ENCODE measurements around the gene FAM20C.

Gene FAM20C

GRCh38 chr7:191981-192649 is at the start of gene FAM20C:
FAM20C (plus strand) TSS chr7:192571; CDS start chr7:193200, 629 bp downstream.
- peak; percentile 12 for DNase-seq (ENCODE audit: low spot score)

DNA sequence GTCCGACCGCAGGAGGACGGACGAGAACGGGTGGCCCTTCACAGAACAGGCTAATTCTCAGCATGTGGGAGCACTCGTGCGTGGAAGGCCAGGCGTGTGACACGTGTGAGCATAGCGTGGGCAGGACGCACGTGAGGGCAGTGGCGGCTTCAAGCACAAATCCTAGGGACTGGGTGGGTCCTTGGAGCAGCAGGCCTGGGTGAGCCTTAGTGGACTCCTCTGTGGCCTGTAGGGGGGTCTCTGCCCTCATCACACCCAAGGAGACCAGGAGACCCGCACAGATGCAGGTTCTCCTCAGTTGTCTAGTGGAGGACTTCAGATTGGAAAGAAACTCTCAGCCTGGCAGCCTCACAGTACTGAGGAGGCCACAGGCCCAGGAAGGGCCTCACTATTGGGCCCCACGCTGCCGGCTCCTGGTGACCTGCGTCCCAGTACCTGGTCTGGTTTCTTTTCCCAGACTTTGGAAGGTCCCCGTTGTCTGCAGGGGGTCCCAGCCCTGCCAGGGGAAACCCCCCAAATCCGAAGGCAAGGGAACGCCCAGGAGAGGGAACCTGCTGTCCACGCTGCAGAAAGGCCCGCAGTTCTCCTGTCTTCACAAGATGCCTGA is 49.1 kb upstream of the FAM20C start:
- no peak for DNase-seq (ENCODE audit: low spot score)

- DNase-seq (ENCODE audit: low spot score), result no peak
Observed at GRCh38 chr7:143811-144453, 48.4 kb upstream of the FAM20C start.

DNA sequence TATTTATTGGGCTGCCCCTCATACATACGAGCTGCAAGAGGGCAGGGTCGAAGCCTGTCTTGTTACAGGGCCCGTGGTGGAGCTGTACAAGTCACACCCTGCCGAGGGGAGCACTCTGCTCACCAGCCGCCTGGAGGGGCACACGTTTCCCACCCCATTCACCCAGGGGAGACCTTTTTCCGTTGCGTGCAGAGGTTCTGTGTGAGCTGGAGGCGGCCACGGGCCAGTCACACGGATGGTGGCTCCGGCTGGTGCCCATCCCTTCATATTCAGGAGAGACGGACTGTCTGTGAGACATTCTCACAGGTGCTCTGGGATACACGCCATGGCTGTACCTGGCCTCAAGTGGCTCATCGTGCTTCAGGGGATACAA is 47.9 kb upstream of the FAM20C start:
- DNase-seq (ENCODE audit: low spot score), result no peak

- no peak for DNase-seq (ENCODE audit: low spot score)
Observed at GRCh38 chr7:145863-146262, 46.5 kb upstream of the FAM20C start.

DNA sequence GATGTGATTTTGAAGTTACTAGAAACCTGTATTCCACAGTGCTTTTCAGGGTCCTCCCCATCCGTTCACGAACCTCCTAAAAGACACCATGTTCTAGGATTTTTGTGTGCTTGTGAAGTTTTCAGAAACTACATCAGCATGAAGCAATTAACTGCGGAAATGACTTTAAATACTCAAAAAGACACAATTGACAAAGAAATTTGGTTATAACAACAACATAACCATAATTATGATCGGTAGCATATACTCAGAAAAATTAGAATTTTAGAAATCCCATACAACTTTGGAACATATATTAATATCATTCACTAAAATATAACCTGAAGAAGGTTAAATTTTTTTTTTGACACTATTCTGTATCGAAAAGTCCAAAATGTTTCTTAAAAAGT is 43.8 kb upstream of the FAM20C start:
- no peak for DNase-seq (ENCODE audit: low spot score)

DNA sequence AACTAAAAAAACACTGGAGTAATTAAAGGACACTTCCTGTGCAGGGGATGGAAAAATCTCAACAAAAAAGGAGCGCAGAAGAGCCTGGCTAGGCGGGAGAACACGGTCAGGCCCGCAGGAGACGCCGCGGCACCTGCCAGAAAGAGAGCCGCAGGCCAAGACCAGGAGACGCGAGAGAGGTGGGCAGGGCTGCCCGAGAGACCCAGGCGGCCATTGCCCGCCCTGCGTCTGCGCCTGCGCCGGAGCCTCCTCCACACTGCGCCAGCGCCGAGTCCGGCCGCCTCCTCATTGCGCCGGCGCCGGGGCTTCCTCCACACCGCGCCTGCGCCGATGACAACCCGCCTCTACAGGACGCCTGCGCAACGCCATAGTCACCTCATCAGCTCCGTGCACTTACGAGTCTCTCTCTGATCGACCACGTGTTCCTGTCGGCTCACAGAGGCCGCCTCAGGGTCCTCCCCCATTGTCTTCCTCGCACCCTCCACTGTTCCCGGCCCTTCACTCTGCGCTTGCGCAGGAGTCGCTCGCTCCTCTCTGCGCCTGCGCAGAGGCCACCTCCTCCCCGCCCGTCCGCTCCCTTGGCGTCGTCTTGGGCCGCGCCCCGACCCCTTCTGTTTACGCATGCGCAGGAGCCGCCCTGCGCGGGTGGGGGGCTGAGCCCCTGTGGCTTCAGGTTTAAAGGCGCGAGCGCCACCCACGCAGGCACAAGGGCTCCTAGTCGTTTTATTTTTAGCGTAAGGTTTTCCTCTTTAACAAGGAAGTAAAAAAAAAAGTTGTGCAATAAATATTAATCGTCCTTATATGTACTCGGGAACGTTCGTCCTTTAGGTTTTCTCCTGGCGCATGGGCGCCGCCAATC is 43.2 kb upstream of the FAM20C start:
- peak; percentile 96 for DNase-seq (ENCODE audit: low spot score)

DNA sequence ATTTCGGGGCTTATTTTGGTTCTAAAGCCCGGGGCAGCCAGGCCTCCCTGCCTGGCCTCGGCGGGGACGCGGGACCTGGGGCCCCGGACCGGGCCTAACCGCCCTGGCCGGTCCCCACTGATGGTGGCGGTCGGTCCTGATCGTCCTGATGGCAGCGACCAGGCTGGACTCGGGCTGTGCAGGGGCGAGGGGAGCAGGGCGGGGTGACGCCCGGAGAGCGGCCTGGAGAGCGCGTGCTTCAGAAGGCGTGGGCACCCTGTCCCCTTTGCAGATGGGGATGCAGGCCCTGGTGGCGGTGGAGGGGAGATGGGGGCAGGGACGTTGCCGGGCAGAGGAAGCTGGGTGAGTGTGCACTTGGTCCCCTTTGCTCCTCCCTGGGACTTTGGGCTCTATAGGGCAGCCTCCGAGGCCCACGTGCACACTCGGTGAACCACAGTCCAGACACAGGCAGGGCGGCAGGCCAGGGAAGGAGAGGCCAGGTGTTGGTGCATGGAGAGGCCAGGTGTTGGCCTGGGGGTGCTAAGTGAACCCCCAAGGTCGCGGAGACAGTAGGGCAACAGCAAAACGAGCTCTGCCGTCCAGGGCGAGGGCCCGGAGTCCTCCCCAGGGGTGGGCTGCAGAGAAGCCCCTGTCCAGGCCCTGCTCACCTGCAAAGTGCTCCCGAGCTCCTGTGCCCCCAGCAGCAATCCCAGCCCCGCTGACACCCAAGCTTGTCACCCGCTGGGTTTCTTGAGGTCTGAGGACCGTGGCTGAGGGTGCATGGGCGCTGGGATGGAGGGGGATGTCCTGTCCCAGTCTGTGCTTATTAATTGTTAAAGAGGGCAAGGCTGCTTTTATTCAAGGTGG is 42.4 kb upstream of the FAM20C start:
- no peak for DNase-seq (ENCODE audit: low spot score)

DNA sequence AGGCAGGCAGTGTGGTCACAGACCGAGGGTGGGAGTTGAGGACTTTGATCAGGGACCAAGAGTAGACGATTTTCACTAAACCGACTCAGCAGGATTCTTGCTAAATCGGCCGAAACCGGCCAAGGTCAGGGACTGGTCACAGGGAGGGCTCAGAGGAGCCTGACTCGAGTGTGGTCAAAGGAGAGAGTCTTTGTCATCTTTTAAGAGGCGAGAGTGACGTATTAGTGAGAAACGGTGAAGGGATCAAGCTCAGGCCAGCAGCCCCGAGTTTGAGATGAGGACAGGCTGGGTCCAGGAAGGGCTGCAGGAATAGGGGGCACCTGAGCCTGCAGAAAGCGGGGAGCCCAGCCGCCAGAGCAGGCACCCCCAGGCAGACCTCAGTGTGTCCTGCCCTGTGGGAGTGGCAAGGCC is 41.6 kb upstream of the FAM20C start:
- DNase-seq (ENCODE audit: low spot score), result no peak

GRCh38 chr7:151346-152050 is 40.9 kb upstream of the FAM20C start:
- no peak for DNase-seq (ENCODE audit: low spot score)

- no peak for DNase-seq (ENCODE audit: low spot score)
Observed at GRCh38 chr7:152702-153391, 39.5 kb upstream of the FAM20C start.

DNA sequence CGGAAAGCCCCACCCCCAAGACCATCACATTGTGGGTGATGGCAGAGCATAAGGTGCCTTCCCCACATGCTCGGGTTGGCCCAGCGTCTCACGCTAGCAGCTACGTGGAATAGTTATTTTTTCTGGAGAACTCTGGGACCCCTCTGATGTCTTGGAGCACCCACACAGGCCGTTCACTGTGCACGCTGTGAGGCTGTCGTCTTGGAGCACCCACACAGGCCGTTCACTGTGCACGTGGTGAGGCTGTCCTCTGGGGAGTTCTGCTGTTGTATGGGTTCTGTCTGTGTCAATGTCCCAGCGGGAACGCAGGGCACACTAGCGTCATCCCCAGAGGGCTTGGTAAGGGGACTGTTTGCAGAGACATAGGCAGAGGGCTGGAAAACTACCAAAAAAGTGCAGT is 38.8 kb upstream of the FAM20C start:
- DNase-seq (ENCODE audit: low spot score), result no peak

DNA sequence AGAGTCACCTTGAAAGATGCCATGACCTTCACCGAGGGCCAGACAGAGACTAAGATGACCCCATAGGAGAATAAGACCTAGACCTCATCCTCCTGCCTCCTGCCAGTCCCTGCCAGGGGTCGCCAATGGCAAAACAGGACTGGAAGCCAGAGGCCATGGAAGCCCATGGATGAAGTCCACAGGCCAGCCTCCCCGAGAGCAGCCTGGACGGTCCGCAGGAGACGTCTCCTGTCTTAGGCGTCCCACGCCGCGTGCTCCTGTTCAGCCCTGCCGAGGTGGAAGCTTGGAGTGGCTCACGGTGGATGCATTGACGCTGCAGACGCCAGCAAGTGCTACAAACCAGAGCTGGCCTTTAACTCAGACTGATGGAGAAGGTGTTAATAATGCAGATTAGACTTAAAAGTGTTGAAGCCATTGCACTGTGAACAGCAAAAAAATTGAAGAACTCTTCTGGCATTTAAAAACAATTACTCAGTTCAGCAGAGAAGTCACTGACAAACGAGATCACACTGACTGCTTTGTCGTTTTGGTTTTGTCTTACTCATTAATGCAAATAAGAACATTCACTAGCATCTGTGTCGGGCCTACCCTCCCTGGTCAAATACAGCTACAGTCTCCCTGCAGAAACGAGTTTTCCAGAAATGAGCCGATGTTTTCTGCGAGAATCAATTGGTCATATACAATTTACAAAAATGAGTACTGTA is 38.1 kb upstream of the FAM20C start:
- DNase-seq (ENCODE audit: low spot score), result no peak

DNA sequence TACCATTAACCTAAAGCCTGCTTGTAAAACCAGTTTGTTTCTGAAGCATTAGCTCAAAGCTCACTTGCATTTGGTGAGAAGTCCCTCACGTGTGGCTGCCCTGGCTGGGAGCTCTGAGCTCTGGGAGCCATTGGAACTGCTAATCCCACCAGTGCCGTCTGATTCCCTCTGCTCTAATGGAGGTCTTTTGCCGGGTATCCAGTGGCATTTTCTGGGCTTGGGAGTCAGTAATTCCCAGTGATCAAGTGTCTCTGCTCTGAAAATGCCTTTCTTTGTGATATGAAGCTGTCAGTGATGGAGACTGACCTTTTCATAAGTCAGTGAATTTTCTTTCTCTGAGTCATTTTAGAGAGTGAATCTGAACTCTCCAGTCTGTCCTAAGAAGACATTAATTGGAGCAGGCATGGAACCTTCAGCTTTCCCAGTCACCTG is 36.9 kb upstream of the FAM20C start:
- no peak for DNase-seq (ENCODE audit: low spot score)

GRCh38 chr7:156111-157007 is 36.0 kb upstream of the FAM20C start:
- DNase-seq (ENCODE audit: low spot score), result no peak

GRCh38 chr7:157008-157310 is 35.4 kb upstream of the FAM20C start:
- no peak for DNase-seq (ENCODE audit: low spot score)

- DNase-seq (ENCODE audit: low spot score), result no peak
Observed at GRCh38 chr7:157771-158625, 34.4 kb upstream of the FAM20C start.

DNA sequence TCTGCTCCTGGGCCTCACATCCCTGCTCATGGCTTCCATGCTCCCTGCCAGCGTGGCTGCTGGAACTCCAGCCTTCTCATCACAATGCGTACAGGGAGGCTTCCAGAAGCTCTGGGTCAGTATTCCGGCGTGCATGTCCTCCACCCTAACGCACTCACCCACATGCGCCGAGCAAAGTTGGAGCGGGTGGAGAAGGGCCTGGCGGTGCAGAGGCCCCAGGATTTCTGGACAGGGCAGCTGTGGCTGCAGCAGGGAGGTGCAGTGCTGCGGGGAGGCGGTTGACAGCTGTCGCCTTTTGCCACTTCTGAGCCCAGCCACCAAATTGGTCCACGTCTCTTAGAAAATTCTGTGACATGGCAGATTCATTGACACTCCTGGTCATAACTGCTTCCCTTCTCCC is 33.6 kb upstream of the FAM20C start:
- DNase-seq (ENCODE audit: low spot score), result no peak

Data from CD4-positive, alpha-beta T cell treated with Interleukin-15 for 4 hours (primary cell).